GM23248 (cell line): ENCODE data around the gene WDR45.

Experiments used
- EZH2 ChIP-seq: fragments of 200-600 bp; sonication (generic); IDR thresholded peaks from 2 replicates; pipeline ENCODE4 v1.6.1; 2018; ENCODE audit warnings: antibody characterized with exemption, mild to moderate bottlenecking; ENCODE audit not compliant: insufficient read depth, poor library complexity, severe bottlenecking
- EZH2phosphoT487 ChIP-seq: fragments of 200-600 bp; sonication (generic); IDR thresholded peaks from 2 replicates; pipeline ENCODE4 v1.6.1; 2018; ENCODE audit warnings: antibody characterized with exemption, moderate library complexity, mild to moderate bottlenecking, low read depth; ENCODE audit not compliant: insufficient read depth

DNA sequence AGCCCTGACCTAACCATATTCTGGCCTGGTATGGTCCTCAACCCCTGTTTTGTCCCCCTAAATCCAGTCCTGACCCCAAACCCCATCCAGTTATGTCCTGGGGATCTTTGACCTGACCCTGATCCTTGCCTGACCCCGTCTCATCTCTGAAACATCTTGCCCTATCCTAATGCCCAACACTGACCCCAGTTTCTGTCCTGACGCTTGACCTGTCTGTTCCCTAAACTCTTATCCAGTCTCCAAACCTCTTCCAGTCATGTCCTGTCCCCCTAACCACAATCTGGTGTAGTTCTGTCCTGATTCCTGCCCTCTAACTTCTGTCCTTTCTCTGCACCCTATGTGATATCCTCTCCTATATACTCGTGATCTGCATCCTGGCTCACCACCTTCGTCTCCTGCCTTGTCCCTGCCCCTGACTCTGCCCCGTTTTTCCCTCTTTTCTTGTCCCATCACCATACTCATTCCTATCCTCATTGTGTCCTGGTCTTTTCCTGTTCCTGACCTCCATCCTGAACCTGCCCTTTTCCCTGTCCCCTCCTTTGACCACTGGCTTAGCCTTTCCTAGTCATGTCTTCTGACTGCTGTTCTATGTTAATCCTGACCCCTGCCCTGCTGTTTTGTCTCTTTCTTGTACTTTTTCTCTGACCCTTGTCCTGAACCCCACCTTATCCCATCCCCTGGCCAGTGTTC, 25.5 kb downstream of the WDR45 start:
- no peak for TF ChIP-seq EZH2
- no peak for TF ChIP-seq EZH2phosphoT487
